Natural killer cell (primary cell): ENCODE results near the gene TRPM1. TPM values are rescaled to one million over a fixed set of nuclear protein-coding genes. Genes with fewer than 3 reads are reported as not detected.
A peak's percentile ranks its signal among the peaks of the same experiment; 100 is the strongest.

Experiments used
- ATAC-seq, 3 donors: fragments of 150-1000 bp in 2 of 3; fragments of 200-7000 bp in 1 of 3; cut with Tn5 transposase; 1 replicate in 1 of 3; 2 replicates in 2 of 3; pipeline ENCODE4 v1.10.0; 2021; ENCODE audit warnings: mild to moderate bottlenecking in 2 of 3, moderate library complexity in 2 of 3
- DNase-seq, 2 donors: peaks; one replicate each; pipeline versions ENCODE4 v3.0.0 to v3.0.0-alpha.2; 2013 to 2021; ENCODE audit warnings: mixed read lengths in 1 of 2
- H3K27ac ChIP-seq: one replicate; pipeline ENCODE4 v1.5.1; 2013; ENCODE audit warnings: mild to moderate bottlenecking, low read length
- H3K27me3 ChIP-seq: one replicate; pipeline ENCODE4 v1.6.1; 2013; ENCODE audit warnings: low read length; ENCODE audit not compliant: control insufficient read depth, insufficient read depth
- H3K36me3 ChIP-seq: one replicate; pipeline ENCODE4 v1.6.1; 2013; ENCODE audit warnings: low read length; ENCODE audit not compliant: control insufficient read depth, insufficient read depth
- H3K4me1 ChIP-seq: one replicate; pipeline ENCODE4 v1.6.1; 2013; ENCODE audit warnings: low read length; ENCODE audit not compliant: control insufficient read depth, insufficient read depth
- H3K4me3 ChIP-seq: one replicate; pipeline ENCODE4 v1.5.1; 2013; ENCODE audit warnings: low read length
- H3K9me3 ChIP-seq: one replicate; pipeline ENCODE4 v1.6.1; 2013; ENCODE audit warnings: low read length; ENCODE audit not compliant: control insufficient read depth, insufficient read depth
- H3K27ac Mint-ChIP-seq, 2 donors: one replicate each; pipeline ENCODE4 v1.8.0; 2022; ENCODE audit warnings: mild to moderate bottlenecking in 2 of 2, mixed read lengths in 2 of 2, moderate library complexity in 1 of 2
- H3K27me3 Mint-ChIP-seq, 2 donors: one replicate each; pipeline ENCODE4 v1.8.0; 2022; ENCODE audit warnings: low read depth in 2 of 2, mixed read lengths in 2 of 2
- H3K36me3 Mint-ChIP-seq: one replicate; pipeline ENCODE4 v1.8.0; 2022; ENCODE audit warnings: mixed read lengths
- H3K4me1 Mint-ChIP-seq, 2 donors: one replicate each; pipeline ENCODE4 v1.8.0; 2022; ENCODE audit warnings: mixed read lengths in 2 of 2
- H3K4me3 Mint-ChIP-seq: one replicate; pipeline ENCODE4 v1.8.0; 2022; ENCODE audit warnings: mild to moderate bottlenecking, moderate library complexity, mixed read lengths
- H3K9me3 Mint-ChIP-seq, 2 donors: one replicate each; pipeline ENCODE4 v1.8.0; 2022; ENCODE audit warnings: mixed read lengths in 2 of 2
- CTCF ChIP-seq: fragments of 200-600 bp; IDR thresholded peaks from one replicate; pipeline ENCODE4 v1.8.0; 2022; ENCODE audit warnings: antibody characterized with exemption
- WGBS: methylation state at CpG from one replicate; pipeline ENCODE4 v1.1.7; 2013; ENCODE audit warnings: missing lambda C conversion rate; ENCODE audit not compliant: insufficient coverage; 5-methylcytosine and 5-hydroxymethylcytosine counted together
- intact Hi-C: fragments of 100-400 bp; cut with micrococcal nuclease; formaldehyde crosslinking; loops from one replicate; pipeline ENCODE4 v1.14.2; 2022
- total RNA-seq, 4 donors: library from RNA; stranded (reverse); fragments of 120-200 nt in 1 of 4; gene quantifications; one replicate each; pipeline versions ENCODE4 v1.2.3 to v1.2.4, GENCODE V29; 2013 to 2022

TRPM1 gene
- total RNA-seq, 3 donors from 2014 or later (not counting 1 experiment from before 2014, with no cell fraction given): not detected

- Histone ChIP-seq H3K9me3 (no peaks in the 10 kb centered on the region), H3K27me3 (no peaks in the 10 kb centered on the region), H3K4me1 (peaks cover 1% of the 10 kb centered on the region), H3K36me3 (peaks cover 43% of the 10 kb centered on the region), H3K27ac (no peak overlapping the region), H3K4me3 (no peak overlapping the region)
- no peaks in the 10 kb centered on the region for H3K9me3 Mint-ChIP-seq
- H3K27me3 Mint-ChIP-seq: no peaks in the 10 kb centered on the region
- DNase-seq (no peak), ATAC-seq (no peak)
- WGBS: 88% methylated on average over 2 of the region's 5 CpGs
- no peak for TF ChIP-seq CTCF
- no peaks in the 10 kb centered on the region for H3K36me3 Mint-ChIP-seq
- H3K4me3 Mint-ChIP-seq: no peak overlapping the region
- H3K27ac Mint-ChIP-seq: no peak overlapping the region
- H3K4me1 Mint-ChIP-seq: peaks cover 30 to 39% of the 10 kb centered on the region in 2 donors
- intact Hi-C loops: no loop called here
These were observed 127.4 kb downstream of the TRPM1 start for GRCh38 chr15:30974112-30974511.

- no peaks in the 10 kb centered on the region for H3K4me1 ChIP-seq
- no peaks in the 10 kb centered on the region for H3K36me3 Mint-ChIP-seq
- TF ChIP-seq CTCF: no peak
- no peak overlapping the region for H3K4me3 Mint-ChIP-seq
- H3K4me1 Mint-ChIP-seq: peaks cover 29 to 37% of the 10 kb centered on the region in 2 donors
- H3K4me3 ChIP-seq: no peak overlapping the region
- DNase-seq (no peak), ATAC-seq (no peak)
- no peaks in the 10 kb centered on the region for H3K9me3 Mint-ChIP-seq
- no peaks in the 10 kb centered on the region for H3K9me3 ChIP-seq
- peaks cover 49% of the 10 kb centered on the region for H3K36me3 ChIP-seq
- H3K27me3 Mint-ChIP-seq: no peaks in the 10 kb centered on the region
- 95% methylated on average over 4 of the region's 4 CpGs for WGBS
- intact Hi-C loops: no loop called here
- no peaks in the 10 kb centered on the region for H3K27me3 ChIP-seq
- H3K27ac Mint-ChIP-seq: peak overlapping the region in 1 of 2 donors; percentile 34
- no peak overlapping the region for H3K27ac ChIP-seq
These were observed 128.1 kb downstream of the TRPM1 start for GRCh38 chr15:30973379-30973778.

GRCh38 chr15:30969724-30970123 lies 131.8 kb downstream of the TRPM1 start:
- Mint-ChIP-seq H3K27ac (peak overlapping the region; percentile 1 to 2), H3K9me3 (no peaks in the 10 kb centered on the region), H3K36me3 (peaks cover 3% of the 10 kb centered on the region), H3K4me3 (no peak overlapping the region), H3K4me1 (peaks cover 16 to 32% of the 10 kb centered on the region in 2 donors), H3K27me3 (no peaks in the 10 kb centered on the region)
- Histone ChIP-seq H3K9me3 (no peaks in the 10 kb centered on the region), H3K4me1 (no peaks in the 10 kb centered on the region), H3K27me3 (no peaks in the 10 kb centered on the region), H3K36me3 (peaks cover 70% of the 10 kb centered on the region), H3K4me3 (no peak overlapping the region), H3K27ac (no peak overlapping the region)
- intact Hi-C loops: no loop called here
- ATAC-seq: no peak
- DNase-seq: no peak
- WGBS: 100% methylated on average over 1 of the region's 2 CpGs
- TF ChIP-seq CTCF: no peak

- Mint-ChIP-seq H3K27me3 (no peaks in the 10 kb centered on the region), H3K27ac (no peak overlapping the region), H3K36me3 (peaks cover 7% of the 10 kb centered on the region), H3K4me3 (no peak overlapping the region), H3K9me3 (no peaks in the 10 kb centered on the region), H3K4me1 (peaks cover 3 to 22% of the 10 kb centered on the region in 2 donors)
- Histone ChIP-seq H3K9me3 (no peaks in the 10 kb centered on the region), H3K4me1 (no peaks in the 10 kb centered on the region), H3K36me3 (peaks cover 73% of the 10 kb centered on the region), H3K27me3 (no peaks in the 10 kb centered on the region), H3K27ac (no peak overlapping the region), H3K4me3 (no peak overlapping the region)
- intact Hi-C loops: no loop called here
- 100% methylated on average over 1 of the region's 3 CpGs for WGBS
- DNase-seq (no peak), ATAC-seq (no peak)
- TF ChIP-seq CTCF: no peak
These were observed 137.8 kb downstream of the TRPM1 start for GRCh38 chr15:30963681-30964080.
